Stimulated activated CD4-positive, alpha-beta T cell treated with anti-CD3 and anti-CD28 coated beads, Interleukin-15, amount 100 ng/mL, for 1 hour (primary cell): ENCODE results near the gene PRICKLE2.

Experiments used
- DNase-seq, 2 donors: peaks; one replicate each; pipeline ENCODE4 v3.0.0-alpha.2; 2020; ENCODE audit warnings: low read depth in 1 of 2, low spot score in 1 of 2

Gene PRICKLE2

DNA sequence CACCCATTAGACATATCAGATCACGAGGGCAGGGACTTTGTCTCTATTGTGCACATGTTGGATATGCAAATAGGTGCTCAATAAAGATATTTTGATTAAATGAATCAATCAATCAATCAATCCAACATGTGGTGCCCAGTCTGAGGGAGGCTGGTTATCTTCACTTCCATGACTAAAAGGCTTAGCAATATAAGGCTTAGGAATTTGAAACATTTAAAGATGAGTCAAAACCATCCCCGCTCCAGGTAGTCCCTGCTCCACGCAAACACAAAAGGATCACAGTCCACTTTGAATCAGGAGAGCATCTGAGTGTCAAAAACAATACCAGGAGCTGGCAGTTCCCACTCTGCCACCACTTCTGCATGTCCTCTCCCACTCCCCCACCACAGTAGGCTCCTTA is 25.8 kb upstream of the PRICKLE2 start:
- DNase-seq = no peak

DNA sequence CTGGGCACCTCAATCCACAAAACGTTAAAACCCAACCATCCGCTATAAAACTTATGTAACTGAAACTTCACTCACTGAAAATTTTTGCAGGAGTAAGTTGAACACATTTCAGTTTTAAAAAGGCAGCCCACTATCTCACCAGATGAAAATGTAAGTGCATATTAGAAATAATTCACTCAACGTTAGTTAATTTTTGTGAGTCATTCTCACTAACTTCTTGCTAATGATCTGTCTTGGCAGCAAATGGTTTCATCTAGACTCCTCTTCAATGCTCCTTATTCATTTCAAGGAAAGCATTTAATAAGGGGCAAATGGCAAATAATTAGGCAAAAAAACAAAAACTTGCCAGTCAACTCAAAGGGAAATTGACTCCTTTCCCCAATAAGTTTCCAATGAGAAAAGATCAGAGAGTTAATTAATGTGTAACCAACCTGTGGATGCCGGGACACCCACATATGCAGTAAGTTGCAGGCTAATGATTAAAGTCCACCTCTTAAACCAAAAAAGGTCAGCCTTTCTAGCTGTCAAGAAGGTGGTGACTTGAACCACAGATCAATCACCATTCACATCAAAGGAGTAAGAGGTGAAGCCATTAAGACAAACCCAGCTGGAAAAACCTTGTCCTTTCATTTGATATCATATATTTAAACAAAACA is 22.9 kb upstream of the PRICKLE2 start:
- DNase-seq = no peak

DNA sequence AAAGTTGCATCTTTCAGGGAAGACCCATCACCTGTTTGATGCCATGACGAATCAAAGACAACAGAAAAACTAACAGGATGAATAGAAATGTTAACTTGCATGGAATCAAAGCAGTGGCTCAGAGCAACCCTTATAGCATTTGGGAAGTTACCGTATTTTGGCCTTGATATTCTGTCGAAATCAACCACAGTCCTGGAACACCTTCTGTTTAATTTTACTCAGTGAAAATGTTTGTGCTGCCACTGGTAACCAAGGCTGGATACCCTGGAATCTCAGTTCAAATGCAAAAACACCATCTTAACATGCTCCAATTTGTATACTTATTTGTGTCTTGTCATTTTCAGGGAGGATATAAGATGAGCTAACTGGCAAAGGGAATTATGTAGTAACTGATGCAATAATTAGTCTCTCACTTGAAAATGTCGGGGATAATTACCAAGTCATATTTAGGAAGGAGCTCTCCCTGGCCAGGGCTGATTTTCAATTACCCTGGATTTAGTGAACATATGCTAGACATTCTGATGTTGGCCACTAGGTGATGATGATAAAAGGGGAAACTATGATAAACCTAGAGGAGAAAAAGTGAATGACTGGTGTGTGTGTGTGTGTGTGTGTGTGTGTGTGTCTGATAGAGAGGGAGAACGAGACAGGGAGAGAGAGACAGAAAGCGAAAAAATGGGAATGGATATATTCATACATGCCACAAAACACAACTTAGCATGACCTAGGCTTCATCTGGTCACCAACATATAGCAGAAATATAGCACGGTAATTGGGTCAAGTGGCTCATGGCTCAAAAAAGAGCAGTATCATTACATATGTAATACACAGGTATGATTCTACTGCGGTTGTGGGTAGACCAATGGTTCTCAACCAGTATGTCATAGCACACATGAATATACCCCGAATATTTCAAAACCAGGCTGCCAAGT is 19.0 kb upstream of the PRICKLE2 start:
- DNase-seq = no peak

DNA sequence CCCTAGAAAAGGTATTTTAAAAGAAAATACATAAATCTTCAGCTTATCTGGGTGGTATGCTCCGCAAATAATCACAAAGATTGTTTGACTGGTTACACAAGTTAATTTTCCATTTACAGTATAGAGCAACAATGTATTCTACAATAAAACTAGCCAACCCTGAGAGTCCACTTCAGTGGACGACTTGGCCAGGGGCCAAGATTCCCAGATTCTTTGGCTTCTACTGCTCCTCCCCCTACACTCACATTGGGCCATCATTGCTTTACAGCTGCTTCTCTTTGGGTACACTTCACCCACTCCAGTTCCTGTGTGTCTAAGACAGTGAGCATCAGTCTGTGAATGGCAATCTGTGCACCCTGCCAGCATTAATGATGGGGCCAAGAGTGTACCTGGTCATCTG is 17.2 kb upstream of the PRICKLE2 start:
- DNase-seq = no peak

DNA sequence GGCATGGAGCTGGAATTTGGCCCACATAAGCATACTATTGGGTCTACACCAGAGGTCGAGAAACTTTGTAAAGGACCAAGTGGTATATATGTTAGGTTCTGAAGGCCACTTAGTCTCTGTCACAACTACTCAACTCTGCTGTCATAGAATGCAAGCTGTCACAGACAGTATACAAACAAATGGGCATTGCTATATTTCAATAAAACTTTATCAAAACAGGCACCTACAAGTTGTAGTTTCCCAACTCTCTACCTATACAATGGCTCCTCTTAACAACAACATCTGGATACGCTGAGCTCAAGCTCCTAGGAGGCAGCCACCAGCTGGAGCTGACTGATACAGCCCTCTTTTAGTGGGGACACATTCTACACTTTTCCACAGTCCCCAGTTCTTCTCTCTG is 15.7 kb upstream of the PRICKLE2 start:
- no peak for DNase-seq

DNA sequence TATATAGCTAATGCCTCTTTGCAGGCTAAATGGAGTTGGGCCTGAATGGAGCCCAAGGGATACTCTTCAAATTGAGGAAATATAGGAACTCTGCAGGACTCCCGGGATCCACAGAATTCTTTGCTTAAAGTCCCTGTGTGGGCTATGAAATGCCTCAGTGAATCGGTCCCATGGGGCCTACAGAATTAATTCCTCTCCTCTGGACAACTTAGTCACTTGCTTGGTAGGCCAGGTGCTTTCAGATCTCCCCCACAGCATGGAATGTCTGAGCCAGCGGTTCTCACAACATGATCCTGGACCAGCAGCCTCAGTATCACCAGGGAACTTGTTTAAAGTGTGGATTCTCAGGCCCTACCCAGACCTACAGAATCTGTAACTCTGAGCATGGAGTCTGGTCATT is 15.1 kb upstream of the PRICKLE2 start:
- no peak for DNase-seq

DNA sequence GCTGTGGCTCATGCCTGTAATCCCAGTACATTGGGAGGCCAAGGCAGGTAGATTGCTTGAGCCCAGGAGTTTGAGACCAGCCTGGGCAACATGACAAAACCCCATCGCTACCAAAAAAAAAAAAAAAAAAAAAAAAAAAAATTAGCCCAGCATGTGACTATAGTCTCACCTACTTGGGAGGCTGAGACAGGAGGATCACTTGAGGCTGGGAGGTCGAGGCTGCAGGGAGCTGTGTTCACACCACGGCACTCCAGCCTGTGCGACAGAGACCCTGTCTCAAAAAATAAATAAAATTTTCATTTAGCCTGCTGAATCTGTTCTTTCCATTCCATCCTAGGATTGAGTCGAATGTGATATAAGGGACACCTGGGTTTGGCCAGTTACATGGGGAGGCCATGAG is 14.6 kb upstream of the PRICKLE2 start:
- DNase-seq = no peak

DNA sequence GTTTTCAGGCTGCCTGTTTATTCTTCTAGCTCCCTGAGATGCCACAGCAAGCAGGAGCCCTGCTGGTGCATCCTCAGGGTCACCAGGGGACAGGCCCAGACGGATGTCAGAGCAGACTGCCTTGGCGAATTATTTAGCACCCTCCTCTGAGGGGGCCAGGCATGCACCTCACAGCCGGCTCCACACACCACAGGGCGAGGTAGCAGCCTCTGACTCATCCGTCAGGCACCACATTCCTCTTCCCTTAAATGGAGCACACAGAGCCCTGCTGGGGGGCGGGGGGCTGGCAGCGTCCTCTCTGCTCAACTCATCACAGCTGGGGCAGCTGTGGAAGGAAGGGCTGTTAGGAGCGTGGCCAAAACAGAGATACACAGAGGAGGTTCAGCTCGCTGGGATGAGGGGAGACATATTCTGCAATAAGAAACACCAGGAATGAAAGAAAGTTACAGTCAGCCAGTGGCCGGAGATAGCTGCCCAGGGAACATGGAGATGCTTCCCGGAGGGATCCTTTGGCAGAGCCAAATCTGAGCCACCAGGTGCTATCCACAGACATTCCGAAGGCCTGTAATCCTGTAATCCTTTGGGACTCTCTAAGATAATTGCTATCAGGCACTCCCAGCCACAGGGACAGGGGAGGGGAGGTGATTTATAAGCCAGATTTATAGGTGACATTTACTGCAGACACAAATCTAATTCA is 13.9 kb upstream of the PRICKLE2 start:
- no peak for DNase-seq

DNA sequence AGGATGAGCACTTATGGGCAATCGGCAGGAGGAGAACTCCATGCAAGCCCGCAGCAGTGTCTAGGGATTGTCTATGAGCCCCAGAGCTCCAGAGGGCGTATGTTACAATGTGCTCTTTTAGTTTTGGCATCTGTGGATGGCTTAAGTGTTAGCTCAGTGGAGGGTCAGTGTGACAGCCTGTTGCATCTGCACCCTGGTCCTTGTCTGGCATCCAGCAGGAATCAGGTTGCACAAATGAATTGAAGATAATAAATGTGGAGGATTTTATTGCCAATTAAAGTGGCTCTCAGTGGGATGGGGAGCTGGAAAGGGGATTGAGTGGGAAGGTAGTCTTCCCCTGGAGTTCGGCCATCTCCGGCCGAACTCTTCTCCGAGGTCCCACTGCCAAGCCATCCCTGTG is 11.8 kb upstream of the PRICKLE2 start:
- DNase-seq = no peak

DNA sequence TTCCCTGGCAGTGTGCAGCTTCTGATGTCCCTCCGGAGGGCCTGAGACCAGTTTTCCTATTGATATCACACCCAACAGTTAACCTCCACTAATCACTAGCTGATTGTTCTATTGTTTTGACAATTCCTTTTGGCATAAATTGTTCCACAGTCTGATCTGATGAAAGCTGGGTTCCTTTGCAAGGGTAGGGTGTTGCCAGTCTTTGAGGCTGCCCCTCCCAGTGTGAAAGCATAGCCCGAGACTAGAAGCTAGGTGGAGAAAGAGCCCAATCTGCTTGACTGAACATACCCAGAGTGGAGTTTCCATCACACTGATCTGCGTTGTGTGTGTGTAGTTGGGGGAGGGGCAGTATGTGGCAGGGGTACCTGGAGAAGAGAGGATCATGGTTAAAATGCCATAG is 10.3 kb upstream of the PRICKLE2 start:
- DNase-seq = no peak

DNA sequence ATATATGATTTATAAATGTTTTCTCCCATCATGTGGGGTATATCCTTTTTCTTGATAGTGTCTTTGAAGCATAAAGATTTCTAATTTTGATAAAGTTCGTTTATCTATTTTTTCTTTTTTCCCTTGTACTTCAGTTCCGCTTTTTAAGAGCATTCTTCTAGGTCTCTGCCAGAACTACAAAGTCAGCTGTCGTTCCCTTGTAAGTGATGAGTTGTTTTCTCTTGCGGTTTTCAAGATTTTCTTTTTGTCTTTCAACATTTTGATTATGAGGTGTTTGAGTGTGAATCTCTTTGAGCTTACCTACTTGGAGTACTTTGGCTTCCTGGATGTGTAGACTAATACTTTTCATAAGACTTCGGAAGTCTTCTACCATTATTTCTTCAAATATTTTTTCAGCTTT is 9.3 kb upstream of the PRICKLE2 start:
- no peak for DNase-seq

DNA sequence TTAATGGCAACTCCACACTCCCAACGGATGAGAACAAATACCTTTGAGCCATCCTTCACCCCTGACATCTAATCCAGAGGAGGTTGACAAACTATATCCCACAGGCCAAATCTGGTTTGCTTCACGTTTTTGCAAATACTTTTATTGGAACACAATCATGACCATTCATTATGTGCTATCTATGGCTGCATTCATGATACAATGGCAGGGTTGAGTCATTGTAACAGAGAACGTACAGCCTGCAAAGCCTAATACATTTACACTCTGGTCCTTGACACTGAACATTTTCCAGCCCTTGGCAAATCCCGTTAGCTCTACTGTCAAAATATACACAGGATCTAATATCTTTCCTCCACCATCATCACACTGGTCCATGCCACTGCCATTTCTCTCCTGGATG is 7.6 kb upstream of the PRICKLE2 start:
- DNase-seq = no peak

DNA sequence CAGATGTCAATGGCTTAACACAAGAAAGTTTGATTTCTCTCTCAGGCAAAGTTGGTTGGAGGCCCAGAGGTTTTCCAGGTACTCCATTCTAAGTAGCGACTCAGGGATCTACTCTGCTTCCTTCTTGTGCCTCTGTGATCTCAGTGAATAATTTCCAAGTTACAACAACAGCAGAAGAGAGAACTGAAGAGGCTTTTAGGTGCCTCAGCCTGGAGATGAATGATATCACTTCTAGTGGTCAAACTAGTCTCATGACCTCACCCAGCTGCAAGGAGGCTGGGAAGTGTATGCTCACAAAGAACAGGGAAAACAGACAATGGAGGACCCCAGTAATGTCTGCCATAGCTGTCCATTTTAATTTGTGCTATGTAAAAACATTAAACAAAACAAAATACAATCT is 4.6 kb upstream of the PRICKLE2 start:
- DNase-seq = no peak

DNA sequence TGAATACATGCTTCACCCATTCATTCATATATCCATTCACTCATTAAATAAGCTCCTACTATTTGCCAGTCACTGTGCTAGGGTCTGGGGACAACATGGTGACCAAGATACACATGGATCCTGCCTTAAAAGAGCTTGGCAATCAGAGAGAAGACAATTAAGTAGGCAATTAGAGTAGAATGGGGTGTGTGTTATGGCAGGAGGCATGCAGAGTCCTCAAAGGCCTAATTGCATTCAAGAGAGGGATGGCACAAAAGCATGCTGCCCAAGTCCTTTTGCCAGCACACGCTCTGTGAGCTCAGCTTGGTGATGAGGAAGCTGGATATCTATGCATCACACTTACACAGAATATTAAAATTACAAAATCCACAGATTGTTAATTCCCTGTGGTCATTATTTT is 2.8 kb upstream of the PRICKLE2 start:
- DNase-seq = no peak

DNA sequence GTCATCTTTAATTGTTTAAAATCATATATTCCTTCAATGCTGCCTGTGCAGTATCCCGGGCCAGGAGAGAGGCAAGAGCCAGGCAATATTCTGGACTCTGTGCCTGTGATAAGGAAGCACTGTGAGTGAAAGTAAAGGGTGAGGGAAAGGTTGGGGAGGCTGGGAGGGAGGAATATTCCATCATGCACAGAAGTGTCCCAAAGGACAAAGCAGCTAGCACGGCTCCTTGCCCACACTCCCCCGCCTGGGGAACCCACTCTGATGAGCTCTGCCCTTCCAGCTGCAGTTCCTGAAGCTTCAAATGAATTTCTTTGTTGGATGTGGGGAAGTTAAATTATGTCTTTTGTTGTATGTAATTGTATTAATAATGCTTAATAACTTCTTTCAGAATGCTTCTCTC is 1.5 kb upstream of the PRICKLE2 start:
- no peak for DNase-seq

DNA sequence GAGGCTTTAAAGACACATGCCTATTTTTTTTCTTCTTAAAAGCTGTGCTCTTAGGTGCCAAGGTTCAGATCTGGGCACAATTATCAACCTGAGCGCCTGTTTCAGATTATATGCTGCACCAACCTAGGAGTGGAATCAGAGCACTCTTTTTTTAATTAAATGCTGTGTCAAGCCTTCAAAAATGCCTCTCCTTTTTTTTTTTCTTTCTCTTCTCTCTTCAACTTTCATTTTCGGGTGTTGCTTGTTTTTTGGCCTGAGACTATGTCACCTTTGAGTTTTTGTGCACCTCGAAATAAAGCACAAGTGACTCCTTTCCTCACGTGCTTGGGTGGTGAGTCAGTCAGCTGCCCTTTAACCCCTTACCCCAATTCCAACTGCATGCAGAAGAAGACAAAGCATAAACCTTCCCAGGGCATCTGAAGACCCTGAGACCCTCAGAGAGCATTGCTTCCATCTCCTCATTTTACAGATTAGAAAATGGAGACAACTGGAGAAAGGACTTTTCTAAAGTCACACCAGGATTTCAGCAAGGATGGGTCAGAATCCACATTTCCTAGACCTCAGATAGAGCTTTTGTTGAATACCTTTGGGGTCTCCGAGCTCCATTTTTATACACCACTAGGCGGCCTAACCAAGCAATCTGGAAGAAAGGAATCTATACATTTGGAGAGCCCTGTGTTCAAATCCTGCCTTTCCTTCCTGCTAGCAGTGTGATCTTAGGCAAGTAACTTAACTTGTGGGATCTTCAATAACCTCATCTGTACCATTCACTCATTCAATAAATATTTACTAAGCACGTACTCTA is 631 bp upstream of the PRICKLE2 start:
- DNase-seq = no peak

DNA sequence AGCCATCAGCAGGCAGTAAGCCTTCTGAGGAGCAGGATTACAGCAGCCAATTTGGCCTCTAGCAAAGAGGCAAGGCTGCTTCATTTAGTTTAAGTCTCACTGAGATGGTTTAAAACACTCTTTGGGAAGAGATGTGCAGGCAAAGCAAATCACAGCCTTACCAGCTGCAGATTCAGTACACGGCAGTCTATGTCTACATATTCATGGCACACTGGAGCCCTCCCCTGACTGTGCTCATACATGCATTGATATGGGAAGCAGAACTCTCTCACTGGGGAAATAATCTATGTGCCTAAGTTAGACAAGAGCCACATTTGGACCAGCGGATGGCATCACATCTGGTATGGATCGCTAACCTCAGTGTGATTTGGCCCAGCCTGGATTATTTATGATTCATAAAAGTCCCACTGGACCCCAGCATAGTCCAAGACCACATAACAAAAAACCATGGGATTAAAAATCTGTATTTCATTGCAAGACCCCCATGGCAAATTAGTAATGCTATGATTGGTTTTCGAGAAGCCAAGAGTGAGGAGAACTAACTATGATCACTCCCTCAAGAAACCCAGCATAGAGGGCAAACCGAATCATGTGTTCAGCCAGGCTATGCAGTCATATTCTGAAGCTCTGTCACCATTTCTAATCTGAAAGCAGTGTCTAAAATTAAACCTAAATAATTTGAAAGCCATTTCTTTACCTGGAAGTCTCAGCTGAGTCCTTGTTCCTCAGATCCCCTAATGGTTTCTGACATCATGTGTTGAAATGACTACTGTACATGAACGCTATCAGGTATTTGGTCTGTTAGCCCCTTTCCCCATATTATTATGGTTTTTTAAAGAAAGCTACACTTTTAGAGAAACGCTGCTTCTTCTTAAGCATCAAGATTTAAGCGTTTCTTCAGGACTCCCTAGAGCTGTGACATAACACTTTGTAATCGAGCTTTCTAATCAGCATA is 1.2 kb downstream of the PRICKLE2 start:
- no peak for DNase-seq

DNA sequence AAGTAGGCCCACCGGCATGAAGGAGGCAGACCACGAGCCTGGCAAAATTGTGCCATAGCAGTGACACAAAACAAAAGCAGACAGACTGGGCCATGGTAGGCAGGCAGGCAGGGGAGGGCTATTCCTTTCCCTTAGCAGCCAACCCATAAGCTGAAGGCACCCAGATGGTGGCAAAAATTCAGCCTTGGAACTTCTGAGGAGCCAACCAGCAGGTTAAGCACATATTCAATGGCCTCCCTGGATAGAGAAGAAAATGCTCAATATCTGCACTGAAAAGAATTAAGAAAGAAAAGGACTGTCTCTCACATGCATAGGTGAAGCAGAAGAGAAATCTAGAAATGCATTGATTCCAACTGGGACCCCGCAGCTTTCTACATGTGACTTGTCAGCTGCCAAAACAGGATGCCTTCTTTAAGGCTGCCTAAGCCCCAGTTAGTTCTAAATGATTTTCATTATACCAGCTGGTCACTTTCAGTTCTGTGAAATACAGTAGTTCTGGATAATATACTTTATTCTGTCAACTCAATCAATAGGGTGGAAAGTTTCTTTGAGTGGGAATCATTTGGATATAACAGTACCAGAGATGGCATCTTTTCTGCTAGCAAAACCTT is 2.7 kb downstream of the PRICKLE2 start:
- DNase-seq = no peak

DNA sequence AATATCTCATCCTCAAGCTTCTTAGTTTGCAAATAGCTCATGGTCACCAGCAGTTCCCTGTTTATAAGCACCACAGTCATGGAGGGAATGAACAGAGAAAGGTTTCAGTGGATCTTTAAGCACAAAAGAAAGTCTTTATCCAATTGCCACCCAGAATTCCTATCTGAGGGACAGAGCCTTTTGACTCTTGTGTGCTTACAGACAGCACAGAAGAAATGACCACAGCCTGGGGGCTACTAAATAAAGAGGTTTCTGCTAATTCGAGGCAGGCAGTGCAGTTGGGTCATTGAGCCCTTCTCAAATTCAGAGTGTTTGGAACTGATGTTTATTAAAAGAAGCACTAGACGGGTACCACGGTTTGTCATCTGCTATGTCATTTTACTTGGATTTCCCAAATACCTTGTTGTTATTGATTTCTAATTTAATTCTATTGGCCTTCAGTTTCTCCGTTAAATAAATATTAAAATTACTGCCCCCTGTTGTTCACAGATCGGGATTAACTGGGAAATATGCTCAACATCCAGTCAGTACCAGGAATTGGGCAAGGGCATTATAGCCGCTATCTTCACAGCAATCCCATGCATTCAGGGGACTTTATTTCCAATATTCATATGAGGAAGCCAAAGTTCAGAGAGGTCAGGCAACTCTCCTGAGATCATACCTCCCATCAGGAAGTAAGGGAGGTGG is 3.6 kb downstream of the PRICKLE2 start:
- no peak for DNase-seq
